ENCODE results near the gene CFDP1. TPM values are rescaled to one million over a fixed set of nuclear protein-coding genes. Genes with fewer than 3 reads are reported as not detected.
A peak's percentile ranks its signal among the peaks of the same experiment; 100 is the strongest.

CFDP1 gene
- total and polyA plus RNA-seq, 2 of the 13 experiments (the other 11 are each of a cell fraction or from before 2014, with no cell fraction given) = 78.6 to 153 TPM

DNA sequence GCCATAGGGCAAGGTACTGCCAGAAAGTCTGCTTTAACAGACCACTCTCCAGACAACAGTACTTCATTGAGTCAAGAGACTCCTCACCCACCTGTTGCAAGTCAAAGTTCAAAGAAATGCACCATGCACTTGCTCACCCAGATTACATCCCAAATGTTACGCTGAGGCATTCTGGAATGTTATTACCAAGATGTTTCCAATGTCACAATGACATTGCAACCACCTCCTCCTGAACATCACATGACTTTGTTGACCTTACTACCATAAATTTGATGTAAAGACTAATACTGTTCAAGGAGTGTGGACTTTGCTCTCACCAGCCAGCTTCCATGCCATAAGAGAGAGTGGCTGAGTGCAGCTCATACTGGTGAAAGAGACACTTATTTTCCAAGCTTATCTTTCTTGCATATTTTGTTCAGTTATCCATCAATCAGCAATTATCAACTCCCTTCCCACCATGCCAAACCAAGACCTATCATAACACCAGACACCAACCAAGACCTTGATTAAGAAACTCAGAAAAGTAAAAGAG, 123.3 kb downstream of the CFDP1 start (continued):
- TF ChIP-seq, protein P1, sequence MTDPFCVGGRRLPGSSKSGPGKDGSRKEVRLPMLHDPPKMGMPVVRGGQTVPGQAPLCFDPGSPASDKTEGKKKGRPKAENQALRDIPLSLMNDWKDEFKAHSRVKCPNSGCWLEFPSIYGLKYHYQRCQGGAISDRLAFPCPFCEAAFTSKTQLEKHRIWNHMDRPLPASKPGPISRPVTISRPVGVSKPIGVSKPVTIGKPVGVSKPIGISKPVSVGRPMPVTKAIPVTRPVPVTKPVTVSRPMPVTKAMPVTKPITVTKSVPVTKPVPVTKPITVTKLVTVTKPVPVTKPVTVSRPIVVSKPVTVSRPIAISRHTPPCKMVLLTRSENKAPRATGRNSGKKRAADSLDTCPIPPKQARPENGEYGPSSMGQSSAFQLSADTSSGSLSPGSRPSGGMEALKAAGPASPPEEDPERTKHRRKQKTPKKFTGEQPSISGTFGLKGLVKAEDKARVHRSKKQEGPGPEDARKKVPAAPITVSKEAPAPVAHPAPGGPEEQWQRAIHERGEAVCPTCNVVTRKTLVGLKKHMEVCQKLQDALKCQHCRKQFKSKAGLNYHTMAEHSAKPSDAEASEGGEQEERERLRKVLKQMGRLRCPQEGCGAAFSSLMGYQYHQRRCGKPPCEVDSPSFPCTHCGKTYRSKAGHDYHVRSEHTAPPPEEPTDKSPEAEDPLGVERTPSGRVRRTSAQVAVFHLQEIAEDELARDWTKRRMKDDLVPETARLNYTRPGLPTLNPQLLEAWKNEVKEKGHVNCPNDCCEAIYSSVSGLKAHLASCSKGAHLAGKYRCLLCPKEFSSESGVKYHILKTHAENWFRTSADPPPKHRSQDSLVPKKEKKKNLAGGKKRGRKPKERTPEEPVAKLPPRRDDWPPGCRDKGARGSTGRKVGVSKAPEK (CRISPR knock-in tag; IDR thresholded peaks at IDR 0.05; ENCODE audit: borderline replicate concordance) = no peak
- TF ChIP-seq HOXA3 (CRISPR knock-in tag; IDR thresholded peaks at IDR 0.05) = peak; percentile 80
- no peak for TF ChIP-seq ZNF530 (CRISPR knock-in tag; IDR thresholded peaks at IDR 0.05; ENCODE audit: low read depth)
- TF ChIP-seq JUNB (CRISPR knock-in tag; IDR thresholded peaks at IDR 0.05; ENCODE audit: borderline replicate concordance) = no peak
- no peak for TF ChIP-seq BRCA1 (CRISPR knock-in tag; IDR thresholded peaks at IDR 0.05)
- TF ChIP-seq, protein P2, sequence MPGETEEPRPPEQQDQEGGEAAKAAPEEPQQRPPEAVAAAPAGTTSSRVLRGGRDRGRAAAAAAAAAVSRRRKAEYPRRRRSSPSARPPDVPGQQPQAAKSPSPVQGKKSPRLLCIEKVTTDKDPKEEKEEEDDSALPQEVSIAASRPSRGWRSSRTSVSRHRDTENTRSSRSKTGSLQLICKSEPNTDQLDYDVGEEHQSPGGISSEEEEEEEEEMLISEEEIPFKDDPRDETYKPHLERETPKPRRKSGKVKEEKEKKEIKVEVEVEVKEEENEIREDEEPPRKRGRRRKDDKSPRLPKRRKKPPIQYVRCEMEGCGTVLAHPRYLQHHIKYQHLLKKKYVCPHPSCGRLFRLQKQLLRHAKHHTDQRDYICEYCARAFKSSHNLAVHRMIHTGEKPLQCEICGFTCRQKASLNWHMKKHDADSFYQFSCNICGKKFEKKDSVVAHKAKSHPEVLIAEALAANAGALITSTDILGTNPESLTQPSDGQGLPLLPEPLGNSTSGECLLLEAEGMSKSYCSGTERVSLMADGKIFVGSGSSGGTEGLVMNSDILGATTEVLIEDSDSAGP (CRISPR knock-in tag; IDR thresholded peaks at IDR 0.05; ENCODE audit: borderline replicate concordance) = no peak; the same call in 1 of the 2 replicates
- TF ChIP-seq NFKBIZ (CRISPR knock-in tag; IDR thresholded peaks at IDR 0.05) = peak; percentile 87; the same call in 1 of the 2 replicates
- TF ChIP-seq TBX3 (IDR thresholded peaks at IDR 0.05; ENCODE audit: borderline replicate concordance) = peak; percentile 53
- TF ChIP-seq RARG (CRISPR knock-in tag; IDR thresholded peaks at IDR 0.05; ENCODE audit: low read depth) = no peak
- TF ChIP-seq ZNF644 (CRISPR knock-in tag; IDR thresholded peaks at IDR 0.05; ENCODE audit: low read depth) = peak; percentile 97
- TF ChIP-seq PAF1 (CRISPR knock-in tag; IDR thresholded peaks at IDR 0.05) = no peak
- no peak for TF ChIP-seq ZNF883 (CRISPR knock-in tag; IDR thresholded peaks at IDR 0.05; ENCODE audit: not compliant biosample characterization)
- TF ChIP-seq, protein P3, sequence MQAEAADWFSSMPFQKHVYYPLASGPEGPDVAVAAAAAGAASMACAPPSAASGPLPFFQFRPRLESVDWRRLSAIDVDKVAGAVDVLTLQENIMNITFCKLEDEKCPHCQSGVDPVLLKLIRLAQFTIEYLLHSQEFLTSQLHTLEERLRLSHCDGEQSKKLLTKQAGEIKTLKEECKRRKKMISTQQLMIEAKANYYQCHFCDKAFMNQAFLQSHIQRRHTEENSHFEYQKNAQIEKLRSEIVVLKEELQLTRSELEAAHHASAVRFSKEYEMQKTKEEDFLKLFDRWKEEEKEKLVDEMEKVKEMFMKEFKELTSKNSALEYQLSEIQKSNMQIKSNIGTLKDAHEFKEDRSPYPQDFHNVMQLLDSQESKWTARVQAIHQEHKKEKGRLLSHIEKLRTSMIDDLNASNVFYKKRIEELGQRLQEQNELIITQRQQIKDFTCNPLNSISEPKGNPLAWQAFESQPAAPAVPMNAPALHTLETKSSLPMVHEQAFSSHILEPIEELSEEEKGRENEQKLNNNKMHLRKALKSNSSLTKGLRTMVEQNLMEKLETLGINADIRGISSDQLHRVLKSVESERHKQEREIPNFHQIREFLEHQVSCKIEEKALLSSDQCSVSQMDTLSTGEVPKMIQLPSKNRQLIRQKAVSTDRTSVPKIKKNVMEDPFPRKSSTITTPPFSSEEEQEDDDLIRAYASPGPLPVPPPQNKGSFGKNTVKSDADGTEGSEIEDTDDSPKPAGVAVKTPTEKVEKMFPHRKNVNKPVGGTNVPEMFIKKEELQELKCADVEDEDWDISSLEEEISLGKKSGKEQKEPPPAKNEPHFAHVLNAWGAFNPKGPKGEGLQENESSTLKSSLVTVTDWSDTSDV (CRISPR knock-in tag; IDR thresholded peaks at IDR 0.05) = no peak
- no peak for TF ChIP-seq ARNT (IDR thresholded peaks at IDR 0.05)
- TF ChIP-seq ZFYVE20 (CRISPR knock-in tag; IDR thresholded peaks at IDR 0.05; ENCODE audit: borderline replicate concordance, low read depth) = no peak
- TF ChIP-seq ZNF326 (CRISPR knock-in tag; IDR thresholded peaks at IDR 0.05; ENCODE audit: borderline replicate concordance) = no peak
- TF ChIP-seq, protein P4, sequence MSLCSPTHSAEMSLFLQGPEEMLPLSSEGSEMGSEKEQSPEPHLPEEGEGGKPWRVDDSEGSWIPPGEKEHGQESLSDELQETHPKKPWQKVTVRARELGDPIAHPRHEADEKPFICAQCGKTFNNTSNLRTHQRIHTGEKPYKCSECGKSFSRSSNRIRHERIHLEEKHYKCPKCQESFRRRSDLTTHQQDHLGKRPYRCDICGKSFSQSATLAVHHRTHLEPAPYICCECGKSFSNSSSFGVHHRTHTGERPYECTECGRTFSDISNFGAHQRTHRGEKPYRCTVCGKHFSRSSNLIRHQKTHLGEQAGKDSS (CRISPR knock-in tag; IDR thresholded peaks at IDR 0.05; ENCODE audit: borderline replicate concordance, low read depth) = no peak
- TF ChIP-seq XBP1 (CRISPR knock-in tag; IDR thresholded peaks at IDR 0.05) = no peak
- no peak for TF ChIP-seq ZFP36 (IDR thresholded peaks at IDR 0.05; ENCODE audit: borderline replicate concordance, low read depth, low read length, partially characterized antibody)
- TF ChIP-seq KLF6 (CRISPR knock-in tag; IDR thresholded peaks at IDR 0.05) = no peak
- TF ChIP-seq SCMH1 (CRISPR knock-in tag; IDR thresholded peaks at IDR 0.05; ENCODE audit: borderline replicate concordance) = no peak
- TF ChIP-seq MYC (CRISPR knock-in tag; IDR thresholded peaks at IDR 0.05; ENCODE audit: borderline replicate concordance) = no peak
- peak; percentile 88; the same call in 1 of the 2 replicates for TF ChIP-seq HMG20B (CRISPR knock-in tag; conservative IDR thresholded peaks at IDR 0.05)

All from HepG2 (cell line).